Measurements from ENCODE around the gene WDR62.

Gene WDR62

GRCh38 chr19:36114721-36115452 lies 60.2 kb downstream of the WDR62 start, which contains the start of gene POLR2I (continued):
- TF ChIP-seq, protein P1, sequence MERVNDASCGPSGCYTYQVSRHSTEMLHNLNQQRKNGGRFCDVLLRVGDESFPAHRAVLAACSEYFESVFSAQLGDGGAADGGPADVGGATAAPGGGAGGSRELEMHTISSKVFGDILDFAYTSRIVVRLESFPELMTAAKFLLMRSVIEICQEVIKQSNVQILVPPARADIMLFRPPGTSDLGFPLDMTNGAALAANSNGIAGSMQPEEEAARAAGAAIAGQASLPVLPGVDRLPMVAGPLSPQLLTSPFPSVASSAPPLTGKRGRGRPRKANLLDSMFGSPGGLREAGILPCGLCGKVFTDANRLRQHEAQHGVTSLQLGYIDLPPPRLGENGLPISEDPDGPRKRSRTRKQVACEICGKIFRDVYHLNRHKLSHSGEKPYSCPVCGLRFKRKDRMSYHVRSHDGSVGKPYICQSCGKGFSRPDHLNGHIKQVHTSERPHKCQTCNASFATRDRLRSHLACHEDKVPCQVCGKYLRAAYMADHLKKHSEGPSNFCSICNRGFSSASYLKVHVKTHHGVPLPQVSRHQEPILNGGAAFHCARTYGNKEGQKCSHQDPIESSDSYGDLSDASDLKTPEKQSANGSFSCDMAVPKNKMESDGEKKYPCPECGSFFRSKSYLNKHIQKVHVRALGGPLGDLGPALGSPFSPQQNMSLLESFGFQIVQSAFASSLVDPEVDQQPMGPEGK (tag by site-specific recombination; IDR thresholded peaks at IDR 0.05) = peak; percentile 76
- TF ChIP-seq YY2 (tag by site-specific recombination; IDR thresholded peaks at IDR 0.05) (peak; percentile 93), IKZF3 (tag by site-specific recombination; IDR thresholded peaks at IDR 0.05) (peak; percentile 99), ELK4 (IDR thresholded peaks at IDR 0.05; ENCODE audit: borderline replicate concordance, low read depth, low read length) (no peak), ZFP3 (tag by site-specific recombination; IDR thresholded peaks at IDR 0.05; ENCODE audit: low read depth) (no peak), ZSCAN16 (tag by site-specific recombination; IDR thresholded peaks at IDR 0.05) (peak; percentile 4; the same call in 1 of the 2 replicates), ZNF341 (tag by site-specific recombination; IDR thresholded peaks at IDR 0.05; ENCODE audit: low read depth) (peak; percentile 91), ZNF169 (tag by site-specific recombination; IDR thresholded peaks at IDR 0.05) (peak; percentile 4; the same call in 1 of the 2 replicates), PRDM4 (tag by site-specific recombination; IDR thresholded peaks at IDR 0.05) (peak; percentile 63), ZNF324 (tag by site-specific recombination; IDR thresholded peaks at IDR 0.05) (peak; percentile 91), HOXA7 (CRISPR knock-in tag; IDR thresholded peaks at IDR 0.05; ENCODE audit: borderline replicate concordance) (no peak), ZNF394 (tag by site-specific recombination; IDR thresholded peaks at IDR 0.05; ENCODE audit: borderline replicate concordance) (peak; percentile 68), ZNF677 (tag by site-specific recombination; IDR thresholded peaks at IDR 0.05) (no peak), RBAK (tag by site-specific recombination; IDR thresholded peaks at IDR 0.05) (no peak), ZNF335 (tag by site-specific recombination; conservative IDR thresholded peaks at IDR 0.05) (peak; percentile 99), SETDB1 (IDR thresholded peaks at IDR 0.05; ENCODE audit: insufficient read length, low read length) (peak; percentile 49), REST (tag by site-specific recombination; IDR thresholded peaks at IDR 0.05) (peak; percentile 49), ZNF792 (tag by site-specific recombination; IDR thresholded peaks at IDR 0.05) (no peak), ZNF510 (tag by site-specific recombination; IDR thresholded peaks at IDR 0.05; ENCODE audit: insufficient replicate concordance) (no peak), SP2 (tag by site-specific recombination; IDR thresholded peaks at IDR 0.05) (peak; percentile 98), GLIS1 (tag by site-specific recombination; IDR thresholded peaks at IDR 0.05) (peak; percentile 41; the same call in 1 of the 2 replicates), ZEB2 (tag by site-specific recombination; IDR thresholded peaks at IDR 0.05) (peak; percentile 91), ZXDB (tag by site-specific recombination; IDR thresholded peaks at IDR 0.05) (peak; percentile 92), ZNF660 (tag by site-specific recombination; IDR thresholded peaks at IDR 0.05) (peak; percentile 99; the same call in 1 of the 2 replicates)
- TF ChIP-seq, protein P2, sequence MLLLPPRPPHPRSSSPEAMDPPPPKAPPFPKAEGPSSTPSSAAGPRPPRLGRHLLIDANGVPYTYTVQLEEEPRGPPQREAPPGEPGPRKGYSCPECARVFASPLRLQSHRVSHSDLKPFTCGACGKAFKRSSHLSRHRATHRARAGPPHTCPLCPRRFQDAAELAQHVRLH (tag by site-specific recombination; IDR thresholded peaks at IDR 0.05) = peak; percentile 72; the same call in 1 of the 2 replicates
- TF ChIP-seq, protein P3, sequence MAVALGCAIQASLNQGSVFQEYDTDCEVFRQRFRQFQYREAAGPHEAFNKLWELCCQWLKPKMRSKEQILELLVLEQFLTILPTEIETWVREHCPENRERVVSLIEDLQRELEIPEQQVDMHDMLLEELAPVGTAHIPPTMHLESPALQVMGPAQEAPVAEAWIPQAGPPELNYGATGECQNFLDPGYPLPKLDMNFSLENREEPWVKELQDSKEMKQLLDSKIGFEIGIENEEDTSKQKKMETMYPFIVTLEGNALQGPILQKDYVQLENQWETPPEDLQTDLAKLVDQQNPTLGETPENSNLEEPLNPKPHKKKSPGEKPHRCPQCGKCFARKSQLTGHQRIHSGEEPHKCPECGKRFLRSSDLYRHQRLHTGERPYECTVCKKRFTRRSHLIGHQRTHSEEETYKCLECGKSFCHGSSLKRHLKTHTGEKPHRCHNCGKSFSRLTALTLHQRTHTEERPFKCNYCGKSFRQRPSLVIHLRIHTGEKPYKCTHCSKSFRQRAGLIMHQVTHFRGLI (tag by site-specific recombination; IDR thresholded peaks at IDR 0.05) = peak; percentile 85
- TF ChIP-seq, protein P4, sequence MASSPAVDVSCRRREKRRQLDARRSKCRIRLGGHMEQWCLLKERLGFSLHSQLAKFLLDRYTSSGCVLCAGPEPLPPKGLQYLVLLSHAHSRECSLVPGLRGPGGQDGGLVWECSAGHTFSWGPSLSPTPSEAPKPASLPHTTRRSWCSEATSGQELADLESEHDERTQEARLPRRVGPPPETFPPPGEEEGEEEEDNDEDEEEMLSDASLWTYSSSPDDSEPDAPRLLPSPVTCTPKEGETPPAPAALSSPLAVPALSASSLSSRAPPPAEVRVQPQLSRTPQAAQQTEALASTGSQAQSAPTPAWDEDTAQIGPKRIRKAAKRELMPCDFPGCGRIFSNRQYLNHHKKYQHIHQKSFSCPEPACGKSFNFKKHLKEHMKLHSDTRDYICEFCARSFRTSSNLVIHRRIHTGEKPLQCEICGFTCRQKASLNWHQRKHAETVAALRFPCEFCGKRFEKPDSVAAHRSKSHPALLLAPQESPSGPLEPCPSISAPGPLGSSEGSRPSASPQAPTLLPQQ (tag by site-specific recombination; IDR thresholded peaks at IDR 0.05) = peak; percentile 88

Measured in HEK293 (cell line).